Upper lobe of left lung (tissue), 6 donors: ENCODE data around the gene LCN2. TPM values are rescaled to one million over a fixed set of nuclear protein-coding genes. Genes with fewer than 3 reads are reported as not detected.

Source experiments
- ATAC-seq, 2 donors: fragments of 200-7000 bp; cut with Tn5 transposase; one replicate each; pipeline ENCODE4 v1.9.1; 2022; ENCODE audit warnings: mild to moderate bottlenecking in 2 of 2, moderate library complexity in 2 of 2; ENCODE audit not compliant: low FRiP score in 2 of 2
- DNase-seq, 2 donors: peaks; one replicate each; pipeline ENCODE4 v3.0.0-alpha.2; 2019 to 2020
- H3K27ac ChIP-seq, 4 donors: fragments of 200-600 bp; sonication (generic); one replicate each; pipeline ENCODE4 v1.5.1; 2016 to 2019
- H3K27me3 ChIP-seq, 4 donors: fragments of 200-600 bp; sonication (generic); one replicate each; pipeline ENCODE4 v1.5.1; 2017 to 2019
- H3K36me3 ChIP-seq, 4 donors: fragments of 200-600 bp; sonication (generic); one replicate each; pipeline ENCODE4 v1.5.1; 2016 to 2019
- H3K4me1 ChIP-seq, 4 donors: fragments of 200-600 bp; sonication (generic); one replicate each; pipeline ENCODE4 v1.5.1; 2018 to 2019
- H3K4me3 ChIP-seq, 4 donors: fragments of 200-600 bp; sonication (generic); one replicate each; pipeline ENCODE4 v1.5.1; 2017 to 2019; ENCODE audit warnings: mild to moderate bottlenecking in 2 of 4, moderate library complexity in 1 of 4
- H3K9me3 ChIP-seq, 4 donors: fragments of 200-600 bp; sonication (generic); one replicate each; pipeline ENCODE4 v1.5.1; 2018 to 2019
- EP300 ChIP-seq, 4 donors: sonication (generic); formaldehyde crosslinking; IDR thresholded peaks; one replicate each; pipeline ENCODE4 v1.5.1; 2017; ENCODE audit warnings: antibody characterized with exemption in 4 of 4, control low read depth in 2 of 4
- POLR2A ChIP-seq, 4 donors: fragments of 450-650 bp; IDR thresholded peaks; one replicate each; pipeline ENCODE4 v1.5.1; 2016 to 2017; ENCODE audit warnings: antibody characterized with exemption in 4 of 4, mild to moderate bottlenecking in 2 of 4
- POLR2AphosphoS5 ChIP-seq, 2 donors: sonication (generic); formaldehyde crosslinking; IDR thresholded peaks; one replicate each; pipeline ENCODE4 v1.5.1; 2017; ENCODE audit warnings: antibody characterized with exemption in 2 of 2
- WGBS, 2 donors: methylation state at CpG; one replicate each; pipeline ENCODE4 v1.1.5; 2017 to 2018; 5-methylcytosine and 5-hydroxymethylcytosine counted together
- total RNA-seq, 6 donors: library from RNA; depleted of rRNA in 4 of 6; stranded (reverse); fragments of >200 nt in 4 of 6; gene quantifications; one replicate each; pipeline versions ENCODE4 v1.1.0 to v1.2.1, GENCODE V29; 2016 to 2021
- TF ChIP-seq, protein P1 (sequence below), 6 experiments: fragments of 450-650 bp in 4 of 6; fragments of 200-600 bp in 2 of 6; sonication (generic) in 2 of 6; IDR thresholded peaks; one replicate each; pipeline ENCODE4 v1.5.1; 2016 to 2019; ENCODE audit warnings: antibody characterized with exemption in 6 of 6
- donor health status: DM: no; HTN: no; CAD: no; lungs with moderate emphysema.
- donor health status: DM: no; HTN: yes; CAD: no; lungs with severe emphysema.

The LCN2 gene
- total RNA-seq, 6 donors from 2014 or later, result 9.0 to 193 (median 38.2) TPM

DNA sequence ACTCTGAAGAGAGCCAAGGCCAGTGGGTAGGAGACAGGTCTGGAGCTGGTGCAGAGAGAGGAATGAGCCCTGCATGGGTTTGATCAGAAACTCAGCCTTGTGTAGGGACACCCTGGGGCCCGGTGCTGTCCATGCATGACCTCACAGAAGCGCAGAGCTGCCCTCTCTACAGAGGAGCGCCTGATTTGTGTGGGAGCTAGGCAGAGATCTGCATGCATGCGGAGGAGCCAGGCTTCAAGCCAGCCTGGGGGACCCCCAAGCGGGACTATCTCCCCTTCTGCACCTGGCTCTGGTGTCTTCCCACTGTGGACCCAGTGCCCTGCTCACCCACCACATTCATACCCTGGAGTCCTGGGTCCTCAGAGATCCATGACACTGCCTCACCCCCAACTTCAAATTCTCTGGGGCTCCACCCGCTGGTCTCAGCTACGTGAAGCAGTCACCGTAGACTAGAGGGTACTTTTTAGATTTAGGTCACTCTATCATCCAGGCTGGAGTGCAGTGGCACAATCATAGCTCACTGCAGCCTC is 2.6 kb upstream of the LCN2 start:
- H3K9me3 ChIP-seq, result no peaks in the 10 kb centered on the region
- peaks cover 19 to 33% (median 22%) of the 10 kb centered on the region in 4 donors for H3K4me1 ChIP-seq
- DNase-seq, result no peak
- TF ChIP-seq POLR2AphosphoS5 (IDR thresholded peaks at IDR 0.05), result no peak
- TF ChIP-seq, protein P1, sequence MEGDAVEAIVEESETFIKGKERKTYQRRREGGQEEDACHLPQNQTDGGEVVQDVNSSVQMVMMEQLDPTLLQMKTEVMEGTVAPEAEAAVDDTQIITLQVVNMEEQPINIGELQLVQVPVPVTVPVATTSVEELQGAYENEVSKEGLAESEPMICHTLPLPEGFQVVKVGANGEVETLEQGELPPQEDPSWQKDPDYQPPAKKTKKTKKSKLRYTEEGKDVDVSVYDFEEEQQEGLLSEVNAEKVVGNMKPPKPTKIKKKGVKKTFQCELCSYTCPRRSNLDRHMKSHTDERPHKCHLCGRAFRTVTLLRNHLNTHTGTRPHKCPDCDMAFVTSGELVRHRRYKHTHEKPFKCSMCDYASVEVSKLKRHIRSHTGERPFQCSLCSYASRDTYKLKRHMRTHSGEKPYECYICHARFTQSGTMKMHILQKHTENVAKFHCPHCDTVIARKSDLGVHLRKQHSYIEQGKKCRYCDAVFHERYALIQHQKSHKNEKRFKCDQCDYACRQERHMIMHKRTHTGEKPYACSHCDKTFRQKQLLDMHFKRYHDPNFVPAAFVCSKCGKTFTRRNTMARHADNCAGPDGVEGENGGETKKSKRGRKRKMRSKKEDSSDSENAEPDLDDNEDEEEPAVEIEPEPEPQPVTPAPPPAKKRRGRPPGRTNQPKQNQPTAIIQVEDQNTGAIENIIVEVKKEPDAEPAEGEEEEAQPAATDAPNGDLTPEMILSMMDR (IDR thresholded peaks at IDR 0.05), result no peak
- TF ChIP-seq POLR2A (IDR thresholded peaks at IDR 0.05), result no peak
- TF ChIP-seq EP300 (IDR thresholded peaks at IDR 0.05), result no peak
- ATAC-seq, result no peak
- 90 to 97% methylated on average over 4 to 8 of the region's 8 CpGs for WGBS, 2 donors
- H3K4me3 ChIP-seq, result no peak overlapping the region
- H3K36me3 ChIP-seq, result no peaks in the 10 kb centered on the region
- H3K27me3 ChIP-seq, result no peaks in the 10 kb centered on the region
- no peak overlapping the region for H3K27ac ChIP-seq

DNA sequence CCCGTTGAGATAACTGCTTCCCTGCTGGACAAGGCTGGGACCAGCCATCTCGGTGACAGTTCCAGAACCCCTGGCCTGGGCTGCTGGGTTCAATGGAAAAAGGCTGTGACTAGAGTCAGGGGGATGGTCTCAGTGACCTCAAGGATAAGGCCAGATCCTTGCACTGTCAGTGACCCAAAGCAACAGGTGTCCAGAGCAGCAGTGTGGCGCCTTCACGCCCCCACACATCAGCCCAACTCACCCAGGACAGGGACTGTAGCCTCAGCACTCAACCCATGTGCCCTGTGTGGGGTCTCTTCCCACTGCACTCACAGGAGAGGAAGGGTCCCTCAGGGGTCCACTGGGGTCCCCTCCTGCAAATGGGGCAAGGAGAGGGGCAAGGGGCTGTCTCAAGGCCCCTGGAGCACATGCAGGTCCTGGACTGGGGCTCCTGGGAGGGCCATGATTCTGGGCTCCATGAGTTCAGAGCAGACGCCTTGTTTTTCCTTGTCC is 698 bp upstream of the LCN2 start:
- no peaks in the 10 kb centered on the region for H3K27me3 ChIP-seq
- no peaks in the 10 kb centered on the region for H3K36me3 ChIP-seq
- H3K9me3 ChIP-seq, result no peaks in the 10 kb centered on the region
- H3K4me1 ChIP-seq, result peaks cover 16 to 33% (median 22%) of the 10 kb centered on the region in 4 donors
- TF ChIP-seq, protein P1 (IDR thresholded peaks at IDR 0.05), result no peak
- no peak for TF ChIP-seq POLR2A (IDR thresholded peaks at IDR 0.05)
- DNase-seq, result no peak
- ATAC-seq, result no peak
- WGBS, 2 donors, result 84 to 100% methylated on average over 1 to 5 of the region's 5 CpGs
- no peak overlapping the region for H3K4me3 ChIP-seq
- peak overlapping the region; percentile 66 to 81 (median 75) for H3K27ac ChIP-seq

DNA sequence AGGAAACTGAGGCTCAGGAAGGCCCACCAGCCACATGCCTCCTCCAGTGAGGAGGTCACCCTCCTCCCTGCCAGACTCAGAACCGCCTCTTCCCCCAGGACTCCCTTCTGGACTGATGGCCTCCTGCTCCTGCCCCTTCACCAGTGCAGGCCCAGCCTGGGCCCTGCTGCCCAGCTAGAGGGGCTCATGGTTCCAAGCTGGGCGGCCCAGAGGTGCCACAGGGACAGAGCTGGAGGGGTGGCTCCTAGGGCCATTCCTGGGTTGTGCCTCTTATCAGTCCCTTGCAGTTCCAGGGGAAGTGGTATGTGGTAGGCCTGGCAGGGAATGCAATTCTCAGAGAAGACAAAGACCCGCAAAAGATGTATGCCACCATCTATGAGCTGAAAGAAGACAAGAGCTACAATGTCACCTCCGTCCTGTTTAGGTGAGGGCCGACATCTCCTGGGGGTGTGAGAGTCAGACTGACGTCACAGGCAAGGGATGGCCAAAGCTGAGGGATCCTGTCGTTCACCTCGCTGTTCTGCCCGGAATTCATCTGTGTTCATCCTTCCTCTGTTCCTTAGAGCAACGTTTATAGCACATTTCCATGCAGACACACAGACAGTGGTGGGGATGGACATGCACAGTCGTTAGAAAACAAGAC is 819 bp downstream of the LCN2 start:
- H3K36me3 ChIP-seq, result no peaks in the 10 kb centered on the region
- WGBS, 2 donors, result 57 to 60% methylated on average over 8 to 11 of the region's 11 CpGs
- DNase-seq, result no peak
- no peaks in the 10 kb centered on the region for H3K9me3 ChIP-seq
- H3K27me3 ChIP-seq, result no peaks in the 10 kb centered on the region
- H3K27ac ChIP-seq, result peak overlapping the region; percentile 66 to 81 (median 75)
- TF ChIP-seq POLR2A (IDR thresholded peaks at IDR 0.05) (no peak), EP300 (IDR thresholded peaks at IDR 0.05) (no peak), POLR2AphosphoS5 (IDR thresholded peaks at IDR 0.05) (no peak)
- TF ChIP-seq, protein P1 (IDR thresholded peaks at IDR 0.05), result no peak
- H3K4me1 ChIP-seq, result peaks cover 16 to 33% (median 22%) of the 10 kb centered on the region in 4 donors
- no peak for ATAC-seq
- peak overlapping the region in 1 of 4 donors; percentile 4 for H3K4me3 ChIP-seq

DNA sequence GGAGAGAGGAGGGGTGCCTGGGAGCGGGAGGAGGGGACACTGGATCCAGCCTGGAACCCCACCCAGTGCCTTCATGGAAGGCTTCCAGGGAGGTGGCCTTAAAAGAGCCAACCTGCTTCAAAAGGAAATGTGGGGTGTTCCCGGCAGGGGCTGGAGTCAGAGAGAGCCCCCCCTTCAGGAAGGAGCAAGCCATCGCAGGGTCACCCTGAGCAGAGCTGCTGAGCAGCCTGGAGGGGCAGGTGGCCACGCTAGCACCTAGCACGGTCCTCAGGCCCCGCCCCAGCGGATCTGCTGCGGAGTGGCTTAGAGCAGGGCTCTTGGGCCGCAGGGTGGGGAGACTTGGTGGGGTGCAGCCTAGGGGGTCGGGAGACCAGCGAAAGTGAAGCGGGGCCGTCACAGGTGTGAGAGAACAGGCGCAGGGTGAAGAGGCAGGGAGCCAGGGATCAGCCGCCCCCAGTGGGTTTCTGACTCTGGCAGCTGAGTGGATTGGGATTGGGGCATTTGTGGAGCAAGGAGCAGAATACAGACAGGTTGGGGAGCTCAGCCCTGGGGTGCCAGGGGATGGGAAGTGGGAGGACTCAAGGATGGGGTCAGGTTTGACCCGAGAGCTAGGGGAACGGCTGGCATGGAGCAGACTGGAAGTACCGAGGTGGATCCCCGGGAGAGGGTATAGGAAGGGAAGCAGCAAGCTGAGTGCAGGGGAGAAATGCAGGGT is 1.5 kb downstream of the LCN2 start:
- Histone ChIP-seq H3K9me3 (no peaks in the 10 kb centered on the region), H3K4me1 (peaks cover 16 to 33% (median 22%) of the 10 kb centered on the region in 4 donors), H3K4me3 (peak overlapping the region in 1 of 4 donors; percentile 4), H3K27ac (peak overlapping the region in 3 of 4 donors; percentile 73 to 81 (median 77)), H3K27me3 (no peaks in the 10 kb centered on the region), H3K36me3 (no peaks in the 10 kb centered on the region)
- WGBS, 2 donors, result 61 to 76% methylated on average over 17 to 19 of the region's 19 CpGs
- ATAC-seq (no peak), DNase-seq (peak; percentile 53 to 75)
- TF ChIP-seq, protein P1 (IDR thresholded peaks at IDR 0.05), result peak in 2 of 6 experiments; percentile 15 to 28
- TF ChIP-seq POLR2A (IDR thresholded peaks at IDR 0.05), result no peak
